Stimulated activated CD8-positive, alpha-beta memory T cell treated with anti-CD3 and anti-CD28 coated beads, Interleukin-12 subunit alpha, Interleukin-12 subunit beta, amount 100 ng/mL, for 24 hours (primary cell): ENCODE results near the gene CAST.

Experiments
- DNase-seq: peaks from one replicate; pipeline ENCODE4 v3.0.0-alpha.2; 2020; ENCODE audit errors: extremely low read depth

The CAST gene

DNA sequence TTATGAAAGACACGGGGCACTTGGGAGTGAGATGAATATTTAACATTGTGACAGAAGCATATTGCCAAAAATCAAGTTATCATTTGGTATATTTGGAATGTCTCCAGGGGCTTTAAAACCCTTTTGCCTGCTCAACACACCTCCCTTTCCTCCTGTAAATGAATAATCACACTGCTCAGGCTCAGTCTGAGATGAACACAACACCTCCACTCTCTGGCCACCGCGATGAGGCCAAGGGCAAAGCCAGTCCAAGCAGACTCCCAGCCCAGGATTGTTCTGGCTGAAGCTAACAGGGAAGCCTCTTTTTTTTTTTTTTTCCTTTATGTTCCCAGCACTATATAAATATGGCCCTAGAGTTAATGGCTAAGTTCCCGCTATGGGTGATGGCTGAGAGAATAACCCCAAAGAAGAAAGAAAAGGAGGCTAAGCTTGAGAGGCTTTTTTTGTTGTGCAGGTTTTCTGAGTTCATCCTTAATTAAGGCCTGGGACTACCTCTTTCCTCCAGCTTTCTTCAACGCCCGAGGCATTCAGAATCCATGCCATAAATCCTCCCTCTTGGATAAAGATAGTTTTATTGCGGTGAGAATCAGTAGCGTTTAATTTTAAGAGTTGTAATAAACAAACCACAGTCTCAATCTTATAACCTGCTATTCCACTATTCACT is 156.1 kb downstream of the CAST start:
- DNase-seq, result no peak

DNA sequence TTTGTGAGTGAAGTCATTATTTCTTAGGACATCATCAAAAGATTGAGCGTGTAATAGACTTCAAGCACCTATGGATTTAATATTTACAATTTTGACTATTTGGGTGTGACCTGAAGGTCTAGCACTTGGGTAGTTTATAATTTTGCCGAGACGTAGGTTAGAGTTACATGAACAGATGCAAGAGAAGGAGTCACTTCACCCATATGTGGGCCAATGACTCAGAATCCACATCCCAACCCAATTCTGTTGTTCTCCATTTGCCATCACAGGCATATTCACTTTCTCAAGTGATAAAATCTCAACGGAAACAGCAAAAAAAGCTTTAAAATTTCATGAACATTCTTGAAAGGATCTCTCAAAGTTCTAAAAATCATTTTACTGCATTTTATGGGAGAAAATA is 157.6 kb downstream of the CAST start:
- DNase-seq, result no peak

DNA sequence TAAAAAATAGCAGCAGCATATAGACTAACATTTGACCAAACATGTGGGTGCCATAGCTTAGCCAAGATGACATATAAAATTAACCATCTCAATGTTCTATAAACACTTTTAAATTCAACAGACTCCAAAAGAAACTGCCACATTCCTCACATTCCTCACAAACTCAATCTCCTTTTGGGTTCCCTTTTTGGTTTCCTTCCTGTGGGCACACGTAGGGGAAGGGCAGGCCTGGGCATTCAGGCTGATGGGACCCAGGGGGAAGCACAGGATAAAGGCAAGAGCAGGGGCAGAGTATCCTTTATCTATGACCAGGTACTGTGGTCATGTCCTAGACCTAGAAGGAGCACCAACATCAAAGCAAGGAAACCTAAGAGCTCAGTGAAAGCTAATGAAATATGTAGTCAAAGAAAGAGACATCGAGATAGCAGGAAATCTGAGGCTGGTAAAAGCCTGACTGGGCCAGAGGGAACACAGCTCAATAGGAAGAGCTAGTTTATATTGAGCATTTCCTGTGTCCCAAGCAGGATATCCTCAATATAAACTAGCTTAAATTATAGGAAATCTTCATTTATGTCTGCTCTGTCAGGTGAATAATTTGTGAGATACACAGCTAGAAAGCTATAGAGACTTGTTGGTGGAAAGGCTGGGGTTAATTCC is 159.2 kb downstream of the CAST start:
- no peak for DNase-seq

DNA sequence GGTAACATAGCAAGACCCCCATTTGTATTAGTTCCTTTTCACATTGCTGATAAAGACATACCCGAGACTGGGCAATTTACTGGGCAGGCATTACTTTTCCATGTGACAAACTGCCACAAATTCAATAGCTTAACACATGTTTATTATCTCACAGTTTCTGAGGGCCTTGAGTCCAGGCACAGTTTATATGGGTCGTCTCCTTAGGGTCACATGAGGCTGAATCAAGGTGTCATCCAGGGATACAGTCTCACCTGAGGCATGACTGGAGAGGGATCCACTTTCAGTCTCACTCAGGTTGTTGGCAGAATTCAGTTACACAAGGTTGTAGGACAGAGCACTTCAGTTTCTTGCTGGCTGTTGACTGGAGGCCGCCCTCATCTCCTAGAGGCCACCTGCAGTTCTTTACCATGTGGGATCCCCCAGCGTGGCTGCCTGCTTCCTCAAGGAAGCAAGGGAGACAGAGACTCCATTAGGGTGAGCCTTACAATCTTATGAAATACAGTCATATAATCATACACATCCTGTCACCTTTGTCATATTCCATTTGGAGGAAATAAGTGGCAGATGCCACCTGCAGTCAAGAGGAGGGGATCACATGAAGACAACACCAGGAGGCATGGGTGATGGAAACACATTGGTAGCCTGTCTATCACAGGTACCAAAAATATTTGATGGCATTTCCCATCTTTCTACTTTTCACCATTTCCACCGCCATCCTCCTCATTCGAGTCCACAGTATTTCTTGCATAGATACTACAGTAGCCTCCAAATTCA is 160.7 kb downstream of the CAST start:
- no peak for DNase-seq

DNA sequence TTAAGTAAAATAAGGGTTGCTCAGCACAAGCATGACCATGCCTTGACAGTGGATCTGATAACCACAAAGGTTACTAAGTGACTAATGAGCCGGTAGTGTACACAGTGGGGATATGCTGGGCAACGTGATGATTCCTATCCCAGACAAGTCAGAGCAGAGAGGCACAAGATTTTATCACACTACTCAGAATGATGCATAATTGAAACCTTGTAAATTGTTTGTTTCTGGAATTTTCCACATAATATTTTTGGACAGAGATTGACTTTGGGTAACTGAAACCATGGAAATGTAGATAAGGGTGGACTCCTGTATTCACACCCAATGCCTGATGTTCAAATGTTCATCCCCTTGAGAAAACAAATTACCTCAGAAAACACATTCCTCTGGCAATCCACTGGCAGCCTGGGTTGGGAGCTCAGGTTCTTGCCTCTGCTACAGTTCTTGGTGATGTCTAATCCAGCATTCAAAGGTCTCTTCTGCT is 161.8 kb downstream of the CAST start:
- DNase-seq, result no peak
